Fibroblast of upper back skin (primary cell): ENCODE data around the gene DOCK2.
"Not testable (repeated sequence)": the region's sequence is repeated elsewhere in the genome, so short reads cannot be mapped to it uniquely, and the experiment has no call there.

Experiments
- DNase-seq: peaks from one replicate; pipeline ENCODE4 v3.0.0-alpha.2; 2013

Gene DOCK2

DNA sequence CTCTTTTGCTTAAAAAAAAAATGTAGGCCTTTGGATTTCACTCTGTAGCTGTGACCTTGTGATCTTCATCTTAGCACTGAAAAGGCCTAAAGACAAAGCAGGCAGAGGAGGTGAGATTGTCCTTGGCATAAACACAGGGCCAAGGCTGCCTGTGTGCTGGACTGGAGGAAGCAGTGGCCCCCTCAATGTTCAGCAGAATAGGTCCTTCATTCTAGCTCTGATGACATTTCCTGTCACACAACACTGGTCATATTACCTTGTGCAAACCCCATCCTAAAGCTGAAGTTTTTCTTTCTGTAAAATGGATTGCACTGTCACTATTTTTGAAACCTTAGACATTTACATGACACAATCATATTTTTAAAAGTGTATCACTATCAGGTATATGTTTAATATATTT is 195.8 kb downstream of the DOCK2 start:
- DNase-seq: no peak

DNA sequence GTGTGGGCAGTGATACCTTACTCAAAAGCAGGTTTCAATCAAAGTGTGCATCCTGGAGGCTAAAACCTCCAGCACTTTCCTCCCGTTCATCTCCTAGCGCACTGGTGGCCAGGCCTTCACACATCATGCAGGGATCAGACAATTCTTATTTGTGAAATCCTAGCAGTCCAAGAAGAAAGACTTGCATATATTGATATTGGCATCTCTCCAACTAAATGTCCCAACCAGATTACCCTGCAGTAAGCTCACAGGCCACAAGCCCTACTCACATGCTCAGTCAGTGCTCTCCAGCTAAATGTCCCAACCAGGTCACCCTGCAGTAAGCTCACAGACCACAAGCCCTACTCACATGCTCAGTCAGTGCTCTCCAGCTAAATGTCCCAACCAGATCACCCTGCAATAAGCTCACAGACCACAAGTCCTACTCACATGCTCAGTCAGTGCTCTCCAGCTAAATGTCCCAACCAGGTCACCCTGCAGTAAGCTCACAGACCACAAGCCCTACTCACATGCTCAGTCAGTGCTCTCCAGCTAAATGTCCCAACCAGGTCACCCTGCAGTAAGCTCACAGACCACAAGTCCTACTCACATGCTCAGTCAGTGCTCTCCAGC is 196.7 kb downstream of the DOCK2 start:
- peak; percentile 45 for DNase-seq

DNA sequence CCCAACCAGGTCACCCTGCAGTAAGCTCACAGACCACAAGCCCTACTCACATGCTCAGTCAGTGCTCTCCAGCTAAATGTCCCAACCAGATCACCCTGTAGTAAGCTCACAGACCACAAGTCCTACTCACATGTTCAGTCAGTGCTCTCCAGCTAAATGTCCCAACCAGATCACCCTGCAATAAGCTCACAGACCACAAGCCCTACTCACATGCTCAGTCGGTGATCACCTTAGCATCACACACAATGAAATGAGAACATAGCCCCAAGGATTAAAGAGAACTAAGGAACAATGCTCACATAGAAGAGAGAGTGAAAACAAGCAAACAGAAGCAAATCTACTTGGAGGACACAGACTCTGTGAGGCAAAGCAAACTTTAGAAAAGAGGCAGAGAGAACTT is 197.5 kb downstream of the DOCK2 start:
- not testable (repeated sequence) for DNase-seq

GRCh38 chr5:169836835-169837536 is 199.9 kb downstream of the DOCK2 start:
- DNase-seq: no peak

DNA sequence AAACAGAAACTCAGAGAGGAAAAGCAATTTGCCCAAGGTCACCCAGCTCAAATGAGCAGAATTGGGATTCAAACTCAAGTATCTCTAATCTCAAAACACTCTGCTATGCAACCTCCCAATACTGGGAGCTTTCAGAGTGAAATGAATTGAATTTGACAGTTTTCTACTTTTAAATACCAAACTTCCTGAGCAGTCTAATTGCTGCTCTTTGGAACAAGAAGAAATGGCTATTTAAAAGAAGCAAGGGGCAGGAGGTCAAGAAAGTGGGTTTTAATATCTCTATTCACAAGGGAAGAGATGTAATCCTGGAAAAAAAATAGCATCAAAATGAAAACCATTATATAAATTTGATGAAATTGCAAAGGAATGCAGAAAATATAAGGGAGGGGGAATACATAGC is 200.6 kb downstream of the DOCK2 start:
- peak; percentile 36 for DNase-seq

DNA sequence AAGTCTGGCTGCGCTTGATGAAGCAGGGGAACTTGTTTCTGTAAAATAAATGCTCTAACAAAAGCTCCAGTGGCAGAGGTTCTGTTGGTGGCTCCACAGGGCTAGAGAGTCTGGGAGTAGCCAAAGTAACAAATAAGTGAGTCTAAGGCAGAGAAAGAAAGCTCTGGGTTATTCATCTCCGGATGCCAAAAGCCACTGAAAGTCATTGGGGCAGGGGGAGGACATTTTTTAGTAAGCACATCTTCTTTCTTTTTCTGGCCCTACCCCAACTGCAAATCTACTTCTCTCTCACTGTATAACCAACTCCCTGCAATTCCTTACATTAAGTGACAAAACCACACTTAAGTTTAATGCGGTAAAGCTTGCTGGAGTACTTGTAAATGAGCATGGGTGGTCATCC is 201.6 kb downstream of the DOCK2 start:
- no peak for DNase-seq

GRCh38 chr5:169840405-169840804 is 203.3 kb downstream of the DOCK2 start:
- no peak for DNase-seq

DNA sequence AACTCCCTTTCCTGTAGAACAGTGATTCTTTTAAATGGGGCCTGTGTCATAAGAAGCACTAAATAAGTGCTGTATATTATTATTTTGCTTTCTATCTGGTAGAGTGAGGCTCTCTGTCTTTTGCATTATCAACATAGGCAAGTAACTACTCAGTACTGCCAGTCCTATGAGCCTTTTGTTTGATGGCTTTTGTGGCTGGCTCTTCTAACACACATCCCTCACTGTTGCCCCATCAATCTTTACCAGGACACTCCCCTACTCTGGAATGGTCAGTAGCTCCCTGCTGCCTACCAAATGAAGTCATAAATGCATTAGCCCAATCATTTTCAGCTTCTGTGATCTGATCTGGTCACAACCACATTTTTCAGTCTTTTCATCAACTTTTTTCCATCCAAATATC is 205.6 kb downstream of the DOCK2 start:
- no peak for DNase-seq

GRCh38 chr5:169847519-169847918 is 210.4 kb downstream of the DOCK2 start:
- no peak for DNase-seq

- DNase-seq: no peak
Observed at GRCh38 chr5:169848271-169848670, 211.2 kb downstream of the DOCK2 start.

GRCh38 chr5:169848792-169849191 is 211.7 kb downstream of the DOCK2 start:
- no peak for DNase-seq

DNA sequence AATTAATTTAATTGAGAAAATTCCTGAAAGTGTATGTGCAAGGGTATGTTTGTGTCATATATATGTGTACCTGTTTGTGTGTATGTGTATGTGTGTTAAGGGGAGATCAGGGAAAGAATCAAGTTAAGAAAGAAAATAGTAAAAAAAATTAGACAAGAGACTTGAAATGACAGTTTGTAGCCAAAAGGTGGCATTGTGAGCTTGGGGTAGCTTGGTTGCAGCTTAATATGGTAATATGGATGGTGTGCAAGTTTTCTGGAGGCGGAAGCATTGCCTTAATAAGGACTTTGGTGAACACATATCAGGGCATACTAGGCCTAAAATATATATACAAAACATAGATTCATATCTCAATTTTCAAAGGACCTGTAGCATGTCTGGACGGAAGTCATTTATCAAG is 213.3 kb downstream of the DOCK2 start:
- no peak for DNase-seq

DNA sequence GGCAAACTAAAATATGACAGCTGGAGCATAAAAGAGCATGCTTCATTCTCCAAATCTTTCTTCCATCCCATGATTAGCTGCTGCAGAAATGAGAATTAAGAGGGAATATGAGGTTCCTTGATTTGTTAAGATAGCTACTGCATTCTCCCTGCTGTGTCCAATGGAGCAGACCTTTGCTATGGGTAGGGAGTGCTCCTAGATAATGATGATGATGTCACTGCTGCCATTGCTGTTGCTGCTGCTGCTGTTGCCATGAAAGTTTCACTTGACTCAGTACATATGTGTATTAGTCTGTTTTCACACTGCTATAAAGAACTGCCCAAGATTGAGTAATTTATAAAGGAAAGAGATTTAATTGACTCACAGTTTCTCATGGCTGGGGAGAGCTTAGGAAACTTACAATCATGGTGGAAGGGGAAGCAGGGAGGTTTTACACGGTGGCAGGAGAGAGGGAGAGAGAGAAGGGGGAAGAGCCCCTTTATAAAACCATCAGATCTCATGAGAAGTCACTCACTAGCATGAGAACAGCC is 214.3 kb downstream of the DOCK2 start:
- no peak for DNase-seq

GRCh38 chr5:169856571-169856970 is 219.5 kb downstream of the DOCK2 start:
- peak; percentile 89 for DNase-seq

DNA sequence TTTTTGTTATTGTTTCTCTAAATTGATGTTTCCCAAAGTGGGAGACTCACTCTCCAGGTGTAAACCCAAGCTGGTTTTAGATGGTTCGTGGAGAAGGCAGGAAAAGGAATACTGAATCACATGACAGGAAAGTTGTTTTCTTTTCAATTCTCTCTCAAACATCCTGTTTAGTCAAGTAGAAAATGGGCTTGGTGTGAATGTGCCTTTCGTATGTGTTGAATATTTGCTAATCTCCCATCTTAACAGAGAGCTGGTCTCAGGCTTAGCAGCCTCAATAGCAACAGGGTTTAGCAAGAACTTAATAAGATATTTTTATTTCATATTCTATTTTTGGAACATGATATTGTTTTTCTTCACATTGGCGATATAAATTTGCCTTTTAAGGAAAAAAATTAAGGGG is 223.5 kb downstream of the DOCK2 start:
- DNase-seq: no peak

GRCh38 chr5:169861433-169861832 is 224.4 kb downstream of the DOCK2 start:
- no peak for DNase-seq

DNA sequence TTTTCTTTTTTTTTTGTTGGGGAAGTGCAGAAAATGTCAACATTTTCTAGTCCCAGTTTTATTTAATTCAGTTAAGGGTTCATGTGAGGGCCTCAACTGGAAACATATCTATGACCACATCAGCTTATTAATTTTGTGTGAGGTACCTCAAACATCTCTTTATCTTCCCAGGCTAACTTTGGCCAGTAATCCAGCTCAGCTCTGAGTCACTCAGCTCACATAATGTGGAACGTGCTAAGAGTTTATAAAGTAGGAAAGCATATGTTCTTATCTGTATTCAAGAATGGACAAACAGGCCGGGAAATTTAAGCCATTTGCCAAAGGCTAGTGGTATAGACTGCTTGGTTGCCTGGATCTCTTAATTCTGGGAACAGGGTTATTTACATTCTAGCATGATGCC is 224.9 kb downstream of the DOCK2 start:
- peak; percentile 80 for DNase-seq

- DNase-seq: peak; percentile 54
Observed at GRCh38 chr5:169862391-169862811, 225.3 kb downstream of the DOCK2 start.

- DNase-seq: no peak
Observed at GRCh38 chr5:169864483-169864882, 227.4 kb downstream of the DOCK2 start.

DNA sequence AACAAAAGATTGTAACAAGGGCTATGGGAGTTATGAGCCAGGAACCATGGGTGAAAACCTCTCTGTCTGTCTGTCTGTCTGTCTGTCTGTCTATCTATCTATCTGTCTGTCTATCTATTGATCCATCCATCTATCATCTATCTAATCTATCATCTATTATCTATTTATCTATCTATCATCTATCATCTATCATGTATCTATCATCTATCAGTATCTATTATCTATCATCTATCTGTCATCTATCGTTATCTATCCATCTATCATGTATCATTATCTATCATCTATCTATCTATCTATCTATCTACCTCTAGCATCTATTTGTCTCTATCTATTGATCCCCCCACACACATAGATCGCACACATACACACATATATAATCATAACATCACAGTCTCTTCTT is 230.3 kb downstream of the DOCK2 start:
- no peak for DNase-seq

DNA sequence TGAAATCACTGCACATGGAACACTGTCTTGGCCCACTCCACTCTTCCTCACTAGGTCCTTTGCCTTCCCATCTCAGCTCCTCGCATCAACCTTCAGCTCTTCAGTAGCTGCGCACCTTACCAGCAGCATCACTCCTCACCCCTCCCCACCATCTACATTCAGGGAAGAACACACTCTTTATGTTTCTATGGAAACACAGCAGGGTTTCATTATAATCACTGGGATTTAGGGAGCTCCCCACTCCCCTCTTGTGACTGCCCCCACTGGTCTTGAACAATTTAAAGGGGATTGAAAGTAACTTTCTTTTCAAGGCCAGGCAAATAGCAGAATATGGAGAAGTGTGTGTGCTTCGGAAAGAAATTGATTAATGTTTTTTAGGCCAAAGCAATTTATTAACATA is 232.0 kb downstream of the DOCK2 start:
- DNase-seq: no peak

DNA sequence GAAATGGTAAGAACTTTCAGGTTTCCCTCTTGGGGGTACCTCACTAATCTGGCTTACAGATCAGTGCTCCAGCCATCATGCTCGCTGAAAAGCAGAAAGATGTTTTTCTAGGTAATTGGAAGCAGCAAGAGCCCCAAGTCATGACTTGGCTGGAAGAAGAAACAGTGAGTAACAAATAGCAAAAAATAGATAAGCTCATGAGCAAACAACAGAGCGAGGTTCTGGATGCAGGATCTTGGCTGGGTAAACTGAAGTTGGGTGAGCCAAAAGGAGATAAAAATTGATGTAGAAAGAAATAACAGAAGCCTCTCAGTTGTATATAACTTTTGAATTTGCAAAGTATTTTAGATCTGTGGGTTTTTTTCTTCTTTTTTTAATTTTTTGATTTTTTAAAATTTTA is 233.1 kb downstream of the DOCK2 start:
- peak; percentile 14 for DNase-seq

DNA sequence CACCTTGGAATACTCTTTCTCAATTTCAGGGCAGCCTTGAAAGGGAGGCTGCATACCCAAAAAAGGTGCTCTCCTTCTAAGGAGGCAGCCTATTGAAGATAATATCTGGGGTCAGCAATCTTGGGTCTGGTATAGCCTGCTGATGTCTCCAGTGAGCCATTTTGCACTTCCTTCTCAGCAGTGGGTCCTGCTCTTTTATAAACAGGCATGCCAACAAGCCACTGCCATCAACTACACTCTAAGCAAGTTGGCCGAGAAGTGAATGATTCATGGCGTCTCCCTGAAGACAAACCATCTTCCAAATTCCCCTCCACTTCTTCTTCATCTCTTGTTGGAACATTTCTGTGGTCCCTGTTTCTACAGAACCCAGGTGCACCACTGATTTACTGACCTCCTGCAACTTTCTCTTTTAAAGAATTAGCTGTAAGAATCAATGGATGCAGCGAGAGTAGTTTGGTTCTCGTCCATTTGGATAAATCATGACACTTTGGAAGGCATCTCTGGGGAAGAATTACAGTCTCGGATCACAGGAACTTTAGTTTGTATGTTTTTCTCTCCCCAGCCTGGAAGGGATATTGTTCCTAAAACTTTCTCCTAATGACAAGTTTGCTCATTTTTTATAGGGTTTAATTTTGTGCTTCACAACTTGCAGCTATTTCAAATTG is 234.9 kb downstream of the DOCK2 start:
- peak; percentile 61 for DNase-seq

- DNase-seq: peak; percentile 87
Observed at GRCh38 chr5:169873642-169874041, 236.6 kb downstream of the DOCK2 start.
